Measurements from ENCODE around the gene DCAF11.

- TF ChIP-seq CTCF (IDR thresholded peaks at IDR 0.05; ENCODE audit: low read depth, low read length): no peak
- no peak for TF ChIP-seq EZH2phosphoT487 (IDR thresholded peaks at IDR 0.05; ENCODE audit: low read depth)
These were observed 34.9 kb downstream of the DCAF11 start for GRCh38 chr14:24149302-24149969.

All from OCI-LY3 (cell line).